ENCODE results near the gene PTH1R. TPM values are rescaled to one million over a fixed set of nuclear protein-coding genes. Genes with fewer than 3 reads are reported as not detected.

PTH1R gene
- total and polyA plus RNA-seq, 3 experiments from 2014 or later = not detected

DNA sequence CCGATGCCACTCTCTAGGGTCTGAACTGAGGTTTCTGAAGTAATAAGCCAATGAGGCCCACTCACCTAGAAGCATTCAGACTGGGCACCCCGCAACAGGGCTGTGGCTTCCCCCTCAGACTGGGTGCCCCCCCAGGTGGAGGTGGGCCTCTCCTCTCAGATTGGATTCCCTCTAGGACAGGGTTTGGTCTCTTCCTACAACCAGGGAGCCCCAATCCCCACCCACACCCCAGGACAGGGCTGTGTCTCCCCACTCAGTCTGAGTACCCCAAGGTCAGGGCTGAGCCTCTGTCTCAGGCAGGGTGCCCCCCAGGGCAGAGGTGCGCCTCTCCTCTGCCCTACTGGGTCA, 27.7 kb downstream of the PTH1R start:
- H3K4me1 ChIP-seq (ENCODE audit: insufficient read depth, low read length) = peaks cover 6% of the 10 kb centered on the region
- Mint-ChIP-seq H3K4me1 (peaks cover 6 to 7% (median 6%) of the 10 kb centered on the region in 3 donors), H3K27me3 (peaks cover 0 to 3% of the 10 kb centered on the region in 2 donors), H3K27ac (no peak overlapping the region), H3K9me3 (no peaks in the 10 kb centered on the region), H3K36me3 (no peaks in the 10 kb centered on the region), H3K4me3 (no peak overlapping the region)
- no peaks in the 10 kb centered on the region for H3K9me3 ChIP-seq (ENCODE audit: low read length)
- H3K27me3 ChIP-seq (ENCODE audit: insufficient read depth, low read length, poor library complexity, severe bottlenecking) = no peaks in the 10 kb centered on the region
- no peaks in the 10 kb centered on the region for H3K36me3 ChIP-seq (ENCODE audit: insufficient read depth, low read length)
- ChIA-PET CTCF (no interaction called here), POLR2A (no interaction called here)
- peak in 1 of 5 donors; percentile 26 for DNase-seq
- no peak overlapping the region for H3K27ac ChIP-seq (ENCODE audit: low read depth, low read length)
- no peak overlapping the region for H3K4me3 ChIP-seq (ENCODE audit: low read length)

DNA sequence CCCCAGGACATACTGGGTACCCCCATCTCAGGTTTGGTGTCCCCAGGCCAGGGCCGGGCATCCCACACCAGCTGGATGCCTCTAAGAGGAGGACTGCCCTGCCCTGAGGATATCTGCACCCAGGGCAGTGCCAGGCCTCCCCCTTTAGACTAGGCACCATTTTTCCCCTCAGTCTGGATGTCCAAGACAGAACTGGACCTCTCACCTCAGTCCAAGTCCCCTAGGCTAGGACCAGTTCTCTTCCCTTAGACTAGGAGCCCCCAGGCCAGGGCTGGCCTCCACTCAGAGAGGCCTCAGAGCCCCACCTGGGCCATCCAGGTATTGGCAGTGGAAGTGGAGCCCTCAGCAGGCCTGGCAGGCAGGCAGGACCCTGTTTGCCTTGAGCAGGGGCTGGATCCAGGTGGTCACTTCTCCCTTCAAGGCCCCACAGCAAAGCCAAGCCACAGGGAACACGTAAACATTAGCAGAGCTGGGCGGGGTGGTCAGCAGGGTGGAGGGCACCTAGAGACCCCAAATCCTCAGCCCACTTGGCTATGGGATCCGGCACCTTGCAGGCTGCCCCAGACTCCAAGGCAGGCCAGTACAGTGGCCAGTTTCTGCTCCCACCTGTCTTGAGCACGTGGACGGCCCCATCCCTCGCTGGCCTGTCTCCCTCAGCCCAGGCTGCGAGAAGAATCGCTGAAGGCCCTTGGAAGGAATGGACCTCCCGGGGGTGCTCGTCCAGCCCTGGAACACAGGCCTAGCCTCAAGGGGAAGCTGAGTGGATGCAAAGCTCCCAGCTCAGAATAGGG, 28.3 kb downstream of the PTH1R start:
- Histone ChIP-seq H3K4me1 (ENCODE audit: insufficient read depth, low read length) (peaks cover 6% of the 10 kb centered on the region), H3K4me3 (ENCODE audit: low read length) (no peak overlapping the region), H3K27me3 (ENCODE audit: insufficient read depth, low read length, poor library complexity, severe bottlenecking) (no peaks in the 10 kb centered on the region), H3K36me3 (ENCODE audit: insufficient read depth, low read length) (no peaks in the 10 kb centered on the region), H3K9me3 (ENCODE audit: low read length) (no peaks in the 10 kb centered on the region), H3K27ac (ENCODE audit: low read depth, low read length) (no peak overlapping the region)
- DNase-seq = peak in 1 of 5 donors; percentile 41
- Mint-ChIP-seq H3K36me3 (no peaks in the 10 kb centered on the region), H3K4me1 (peaks cover 6 to 7% (median 6%) of the 10 kb centered on the region in 3 donors), H3K27me3 (peaks cover 0 to 3% of the 10 kb centered on the region in 2 donors), H3K9me3 (no peaks in the 10 kb centered on the region), H3K4me3 (no peak overlapping the region), H3K27ac (peak overlapping the region in 1 of 8 donors; percentile 38)
- ChIA-PET CTCF (no interaction called here), POLR2A (no interaction called here)

DNA sequence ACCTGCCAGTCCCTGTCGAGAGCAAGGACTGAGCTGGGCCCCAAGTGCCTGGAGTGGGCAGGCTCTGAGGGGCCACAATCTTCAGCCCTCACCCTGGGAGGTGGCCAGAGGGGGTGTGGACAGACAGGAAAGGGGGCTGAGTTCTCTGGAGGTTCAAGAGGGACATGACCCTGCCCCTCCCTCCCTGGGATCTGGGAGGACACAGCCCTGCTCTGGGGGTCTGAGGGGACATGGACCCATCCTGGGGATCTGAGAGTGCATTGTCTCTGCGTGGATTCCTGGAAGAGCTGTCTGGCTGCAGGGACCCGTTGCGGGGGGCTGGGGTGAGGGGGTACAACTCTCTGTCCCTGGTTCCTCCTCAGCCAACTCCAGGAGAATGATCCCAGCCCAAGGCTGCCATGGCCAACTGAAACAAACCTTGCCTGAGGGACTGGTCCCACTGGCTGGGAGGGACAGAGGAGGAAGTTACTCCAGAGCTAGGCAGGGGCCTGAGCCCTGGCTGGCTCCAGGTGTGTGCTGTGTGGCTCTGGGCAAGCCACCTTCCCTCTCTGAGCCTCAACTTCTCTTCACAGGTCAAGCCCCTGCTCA, 29.0 kb downstream of the PTH1R start:
- no peaks in the 10 kb centered on the region for H3K36me3 Mint-ChIP-seq
- peak in 1 of 5 donors; percentile 36 for DNase-seq
- Histone ChIP-seq H3K27me3 (ENCODE audit: insufficient read depth, low read length, poor library complexity, severe bottlenecking) (no peaks in the 10 kb centered on the region), H3K4me3 (ENCODE audit: low read length) (no peak overlapping the region), H3K27ac (ENCODE audit: low read depth, low read length) (no peak overlapping the region), H3K36me3 (ENCODE audit: insufficient read depth, low read length) (no peaks in the 10 kb centered on the region), H3K4me1 (ENCODE audit: insufficient read depth, low read length) (peaks cover 6% of the 10 kb centered on the region), H3K9me3 (ENCODE audit: low read length) (no peaks in the 10 kb centered on the region)
- H3K27me3 Mint-ChIP-seq = peaks cover 0 to 3% of the 10 kb centered on the region in 2 donors
- ChIA-PET CTCF (no interaction called here), POLR2A (no interaction called here)
- no peak overlapping the region for H3K4me3 Mint-ChIP-seq
- H3K4me1 Mint-ChIP-seq = peaks cover 6 to 8% (median 7%) of the 10 kb centered on the region in 3 donors
- H3K9me3 Mint-ChIP-seq = no peaks in the 10 kb centered on the region
- no peak overlapping the region for H3K27ac Mint-ChIP-seq

DNA sequence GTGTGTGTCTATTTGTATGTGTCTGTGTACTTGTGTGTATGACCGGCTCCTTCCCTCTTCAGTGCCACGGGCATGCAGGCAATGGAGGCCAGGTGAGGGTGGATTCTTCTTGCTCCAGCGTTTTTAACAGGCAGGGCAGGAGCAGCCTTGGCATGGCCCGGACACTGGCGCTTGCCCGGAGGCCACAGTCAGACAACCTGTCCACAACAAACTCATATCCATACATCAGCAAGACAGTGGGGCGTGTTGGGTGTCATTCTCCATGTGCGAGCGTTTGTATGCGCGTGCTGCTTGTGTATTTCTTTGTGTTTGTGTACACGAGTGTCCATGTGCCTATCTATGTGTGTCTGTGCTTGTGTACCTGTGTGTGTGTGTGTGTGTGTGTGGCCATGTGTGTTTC, 29.8 kb downstream of the PTH1R start:
- peak in 1 of 5 donors; percentile 21 for DNase-seq
- peak overlapping the region in 1 of 8 donors; percentile 36 for H3K27ac Mint-ChIP-seq
- ChIA-PET CTCF (no interaction called here), POLR2A (no interaction called here)
- Histone ChIP-seq H3K4me1 (ENCODE audit: insufficient read depth, low read length) (peaks cover 6% of the 10 kb centered on the region), H3K9me3 (ENCODE audit: low read length) (no peaks in the 10 kb centered on the region), H3K27ac (ENCODE audit: low read depth, low read length) (no peak overlapping the region), H3K27me3 (ENCODE audit: insufficient read depth, low read length, poor library complexity, severe bottlenecking) (no peaks in the 10 kb centered on the region), H3K36me3 (ENCODE audit: insufficient read depth, low read length) (no peaks in the 10 kb centered on the region), H3K4me3 (ENCODE audit: low read length) (no peak overlapping the region)
- peaks cover 6 to 8% (median 7%) of the 10 kb centered on the region in 3 donors for H3K4me1 Mint-ChIP-seq
- H3K4me3 Mint-ChIP-seq = no peak overlapping the region
- no peaks in the 10 kb centered on the region for H3K9me3 Mint-ChIP-seq
- H3K27me3 Mint-ChIP-seq = peaks cover 0 to 3% of the 10 kb centered on the region in 2 donors
- no peaks in the 10 kb centered on the region for H3K36me3 Mint-ChIP-seq

DNA sequence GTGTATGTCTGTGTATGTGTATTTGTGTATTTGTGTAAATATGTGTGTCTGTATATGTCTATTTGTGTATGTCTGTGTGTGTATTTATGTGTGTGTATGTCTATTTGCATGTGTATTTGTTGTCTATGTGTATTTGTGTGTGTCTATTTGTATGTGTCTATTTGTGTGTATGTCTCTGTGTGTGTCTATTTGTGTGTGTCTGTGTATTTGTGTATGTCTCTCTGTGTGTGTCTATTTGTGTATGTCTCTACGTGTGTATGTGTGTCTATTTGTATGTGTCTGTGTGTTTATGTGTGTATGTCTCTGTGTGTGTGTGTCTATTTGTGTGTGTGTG, 30.4 kb downstream of the PTH1R start:
- Mint-ChIP-seq H3K27me3 (peaks cover 0 to 3% of the 10 kb centered on the region in 2 donors), H3K4me3 (no peak overlapping the region), H3K9me3 (no peaks in the 10 kb centered on the region), H3K27ac (no peak overlapping the region), H3K36me3 (no peaks in the 10 kb centered on the region), H3K4me1 (peaks cover 7 to 9% (median 7%) of the 10 kb centered on the region in 3 donors)
- Histone ChIP-seq H3K4me3 (ENCODE audit: low read length) (no peak overlapping the region), H3K4me1 (ENCODE audit: insufficient read depth, low read length) (peaks cover 6% of the 10 kb centered on the region), H3K27me3 (ENCODE audit: insufficient read depth, low read length, poor library complexity, severe bottlenecking) (no peaks in the 10 kb centered on the region), H3K9me3 (ENCODE audit: low read length) (no peaks in the 10 kb centered on the region), H3K27ac (ENCODE audit: low read depth, low read length) (no peak overlapping the region), H3K36me3 (ENCODE audit: insufficient read depth, low read length) (no peaks in the 10 kb centered on the region)
- ChIA-PET CTCF (no interaction called here), POLR2A (no interaction called here)
- no peak for DNase-seq

DNA sequence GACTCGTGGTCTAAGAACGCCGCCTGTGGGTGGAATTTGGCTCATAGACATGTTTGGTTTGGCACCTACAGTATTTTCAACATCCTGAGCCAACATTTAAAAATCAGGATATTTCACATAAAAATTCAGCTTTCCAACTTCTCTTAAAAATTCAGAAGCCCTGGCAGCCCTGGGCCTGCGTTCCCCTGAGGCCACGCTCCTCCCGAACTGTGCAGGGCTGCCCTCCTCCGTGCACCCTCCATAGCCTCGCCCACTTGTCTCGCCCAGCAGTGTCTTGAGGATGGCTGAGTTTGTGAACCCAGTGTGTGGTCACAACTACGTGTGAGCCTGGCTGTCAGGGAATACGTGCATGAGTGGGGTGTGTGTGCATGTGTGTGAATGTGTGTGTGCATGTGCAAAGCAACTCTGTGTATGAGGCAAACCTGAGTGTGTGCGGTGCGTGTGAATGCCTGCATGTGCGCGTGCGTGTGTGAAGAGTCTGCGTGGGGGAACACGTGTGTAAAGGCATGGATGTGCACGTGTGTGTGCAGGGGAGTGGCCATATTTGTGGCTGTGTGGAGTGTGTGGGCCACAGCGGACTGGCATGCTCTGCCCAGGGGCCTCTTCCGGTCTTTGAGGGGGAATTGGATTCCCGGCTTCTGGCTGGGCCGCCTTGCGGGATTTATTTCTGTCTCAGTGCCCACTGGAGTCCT, 30.9 kb downstream of the PTH1R start:
- H3K4me1 ChIP-seq (ENCODE audit: insufficient read depth, low read length) = peaks cover 6% of the 10 kb centered on the region
- no peaks in the 10 kb centered on the region for H3K36me3 Mint-ChIP-seq
- H3K36me3 ChIP-seq (ENCODE audit: insufficient read depth, low read length) = no peaks in the 10 kb centered on the region
- no peak overlapping the region for H3K4me3 Mint-ChIP-seq
- peak in 1 of 5 donors; percentile 40 for DNase-seq
- no peaks in the 10 kb centered on the region for H3K27me3 ChIP-seq (ENCODE audit: insufficient read depth, low read length, poor library complexity, severe bottlenecking)
- no peaks in the 10 kb centered on the region for H3K9me3 Mint-ChIP-seq
- POLR2A ChIA-PET = no interaction called here
- H3K27ac ChIP-seq (ENCODE audit: low read depth, low read length) = no peak overlapping the region
- H3K4me1 Mint-ChIP-seq = peaks cover 10 to 14% (median 12%) of the 10 kb centered on the region in 3 donors
- H3K27ac Mint-ChIP-seq = no peak overlapping the region
- no peaks in the 10 kb centered on the region for H3K9me3 ChIP-seq (ENCODE audit: low read length)
- CTCF ChIA-PET = interaction anchor here (1.1 to 1.8 kb wide), 13 partner anchors 14 to 420 kb away, joined by 3 to 9 read pairs (median 4); no protein-coding TSS in a partner anchor
- peaks cover 0 to 3% of the 10 kb centered on the region in 2 donors for H3K27me3 Mint-ChIP-seq
- no peak overlapping the region for H3K4me3 ChIP-seq (ENCODE audit: low read length)

DNA sequence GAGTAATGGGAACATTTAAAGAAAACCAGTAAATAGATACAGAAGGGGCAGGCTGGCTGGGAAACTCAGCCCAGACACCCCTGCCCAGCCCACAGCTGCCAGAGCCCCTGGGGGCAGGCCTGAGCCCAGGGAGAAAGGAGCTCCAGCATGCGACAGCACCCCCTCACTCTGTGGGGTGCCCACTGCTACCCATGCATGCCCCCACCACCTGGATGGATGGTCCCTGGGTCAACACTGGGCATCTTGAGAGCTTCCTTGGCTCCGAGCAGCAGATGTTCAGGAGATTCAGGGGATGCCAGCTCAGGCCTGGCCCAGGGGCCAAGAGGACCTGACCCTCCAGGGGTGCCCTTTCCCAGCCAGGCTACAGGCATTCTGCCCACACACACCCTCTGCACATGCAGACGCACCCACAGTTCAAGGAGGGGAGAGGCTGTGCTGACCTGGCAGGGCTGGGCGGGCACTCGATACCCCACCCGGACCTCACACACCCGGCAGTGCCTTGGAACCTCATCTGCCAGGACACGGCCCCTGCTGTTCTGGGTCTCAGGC, 31.5 kb downstream of the PTH1R start:
- Histone ChIP-seq H3K27me3 (ENCODE audit: insufficient read depth, low read length, poor library complexity, severe bottlenecking) (no peaks in the 10 kb centered on the region), H3K36me3 (ENCODE audit: insufficient read depth, low read length) (no peaks in the 10 kb centered on the region), H3K4me1 (ENCODE audit: insufficient read depth, low read length) (peaks cover 6% of the 10 kb centered on the region), H3K27ac (ENCODE audit: low read depth, low read length) (no peak overlapping the region), H3K4me3 (ENCODE audit: low read length) (no peak overlapping the region), H3K9me3 (ENCODE audit: low read length) (no peaks in the 10 kb centered on the region)
- CTCF ChIA-PET = interaction anchor here (0.7 to 1.8 kb wide), 28 partner anchors 9 to 420 kb away, joined by 3 to 17 read pairs (median 4); no protein-coding TSS in a partner anchor
- H3K4me3 Mint-ChIP-seq = peak overlapping the region in 4 of 7 donors; percentile 21 to 71 (median 30)
- peak overlapping the region in 3 of 8 donors; percentile 66 to 93 (median 82) for H3K27ac Mint-ChIP-seq
- peaks cover 16 to 20% (median 18%) of the 10 kb centered on the region in 3 donors for H3K4me1 Mint-ChIP-seq
- H3K36me3 Mint-ChIP-seq = no peaks in the 10 kb centered on the region
- DNase-seq = no peak
- POLR2A ChIA-PET = no interaction called here
- H3K9me3 Mint-ChIP-seq = no peaks in the 10 kb centered on the region
- peaks cover 0 to 2% of the 10 kb centered on the region in 2 donors for H3K27me3 Mint-ChIP-seq
